SK-N-SH (cell line): ENCODE data around the gene ENDOV.

Experiments used
- CTCF ChIP-seq: fragments of 200-600 bp; sonication (generic); IDR thresholded peaks from 2 replicates; pipeline ENCODE4 v1.6.1; 2017; ENCODE audit warnings: antibody characterized with exemption, mild to moderate bottlenecking, moderate library complexity
- FOXM1 ChIP-seq: IDR thresholded peaks from 2 replicates; pipeline ENCODE4 v1.4.0; 2012; ENCODE audit warnings: low read depth, mild to moderate bottlenecking
- RFX5 ChIP-seq: IDR thresholded peaks from 2 replicates; pipeline ENCODE4 v1.6.1; 2012; ENCODE audit warnings: mild to moderate bottlenecking, improper control_type of control experiment, low read length
- SIN3A ChIP-seq: IDR thresholded peaks from 2 replicates; pipeline ENCODE4 v1.6.1; 2012; ENCODE audit warnings: low read depth, mild to moderate bottlenecking, low read length, moderate library complexity, borderline replicate concordance

- TF ChIP-seq FOXM1 (no peak), RFX5 (no peak), SIN3A (no peak), CTCF (no peak)
Measured at GRCh38 chr17:80374732-80375585, 40.0 kb upstream of the ENDOV start.
